Skeletal muscle tissue (tissue), 4 donors: Measurements from ENCODE around the gene ABT1. TPM values are rescaled to one million over a fixed set of nuclear protein-coding genes. Genes with fewer than 3 reads are reported as not detected.
"Not testable (repeated sequence)": the region's sequence is repeated elsewhere in the genome, so short reads cannot be mapped to it uniquely, and the experiment has no call there.

Experiments used
- H3K27ac ChIP-seq: one replicate; pipeline ENCODE4 v1.7.0; 2013; ENCODE audit warnings: mild to moderate bottlenecking, low read depth, low read length, inconsistent platforms
- H3K27me3 ChIP-seq, 3 donors: one replicate each; pipeline ENCODE4 v1.7.0; 2013; ENCODE audit warnings: low read length in 3 of 3; ENCODE audit not compliant: control insufficient read depth in 3 of 3, insufficient read depth in 3 of 3
- H3K36me3 ChIP-seq, 3 donors: one replicate each; pipeline ENCODE4 v1.7.0; 2013; ENCODE audit warnings: low read length in 3 of 3; ENCODE audit not compliant: control insufficient read depth in 3 of 3, insufficient read depth in 3 of 3
- H3K4me1 ChIP-seq, 3 donors: one replicate each; pipeline ENCODE4 v1.7.0; 2013; ENCODE audit warnings: low read length in 3 of 3, mild to moderate bottlenecking in 3 of 3; ENCODE audit not compliant: control insufficient read depth in 3 of 3, insufficient read depth in 3 of 3
- H3K4me3 ChIP-seq, 3 donors: one replicate each; pipeline ENCODE4 v1.7.0; 2013; ENCODE audit warnings: low read length in 3 of 3
- H3K9ac ChIP-seq, 3 donors: one replicate each; pipeline ENCODE4 v1.7.0; 2013; ENCODE audit warnings: low read length in 3 of 3, mild to moderate bottlenecking in 3 of 3, moderate library complexity in 2 of 3, low read depth in 1 of 3
- H3K9me3 ChIP-seq, 3 donors: one replicate each; pipeline ENCODE4 v1.7.0; 2013; ENCODE audit warnings: low read length in 3 of 3; ENCODE audit not compliant: control insufficient read depth in 3 of 3
- total RNA-seq: library from RNA; depleted of rRNA; stranded (reverse); fragments of >200 nt; gene quantifications from one replicate; pipeline ENCODE4 v1.2.3, GENCODE V29; 2014
- donor health status: Osteomylitis.

ABT1 gene
- total RNA-seq = 16.2 TPM

GRCh38 chr6:26596579-26597388 is at the start of gene ABT1:
Gene ABT1, plus strand, starts transcription at chr6:26596953. Its CDS starts 30 bp downstream, at chr6:26596983.
- Histone ChIP-seq H3K4me3 (peak within 1 kb of the TSS; percentile 97 to 100 (median 99)), H3K27me3 (peaks cover 4 to 12% (median 5%) of the 10 kb centered on the region in 3 donors), H3K9me3 (no peaks in the 10 kb centered on the region), H3K27ac (peak within 1 kb of the TSS; percentile 90), H3K36me3 (peaks cover 13 to 22% (median 17%) of the 10 kb centered on the region in 3 donors), H3K9ac (peak within 1 kb of the TSS; percentile 96 to 100 (median 98)), H3K4me1 (peaks cover 10 to 19% (median 17%) of the 10 kb centered on the region in 3 donors)

GRCh38 chr6:26547363-26547762 is 49.4 kb upstream of the ABT1 start:
- not testable (repeated sequence) for H3K27ac ChIP-seq, H3K4me3 ChIP-seq, H3K9me3 ChIP-seq, H3K4me1 ChIP-seq, H3K9ac ChIP-seq, H3K27me3 ChIP-seq
- H3K36me3 ChIP-seq = peaks cover 5 to 11% (median 8%) of the 10 kb centered on the region in 3 donors

GRCh38 chr6:26550250-26550993 is 46.3 kb upstream of the ABT1 start:
- Histone ChIP-seq H3K9me3 (no peaks in the 10 kb centered on the region), H3K27ac (no peak overlapping the region), H3K36me3 (peaks cover 0 to 5% (median 0%) of the 10 kb centered on the region in 3 donors), H3K4me3 (peak overlapping the region; percentile 62 to 72 (median 69)), H3K27me3 (no peaks in the 10 kb centered on the region), H3K9ac (peak overlapping the region in 2 of 3 donors; percentile 8 to 26), H3K4me1 (peaks cover 4 to 10% (median 8%) of the 10 kb centered on the region in 3 donors)

GRCh38 chr6:26552205-26552604 is 44.5 kb upstream of the ABT1 start:
- peaks cover 4 to 10% (median 8%) of the 10 kb centered on the region in 3 donors for H3K4me1 ChIP-seq
- no peak overlapping the region for H3K9ac ChIP-seq
- H3K36me3 ChIP-seq = no peaks in the 10 kb centered on the region
- no peaks in the 10 kb centered on the region for H3K9me3 ChIP-seq
- no peak overlapping the region for H3K4me3 ChIP-seq
- H3K27ac ChIP-seq = no peak overlapping the region
- H3K27me3 ChIP-seq = no peaks in the 10 kb centered on the region

- Histone ChIP-seq H3K9ac (peak overlapping the region in 2 of 3 donors; percentile 47 to 51), H3K27me3 (no peaks in the 10 kb centered on the region), H3K4me1 (peaks cover 4 to 10% (median 8%) of the 10 kb centered on the region in 3 donors), H3K9me3 (no peaks in the 10 kb centered on the region), H3K36me3 (no peaks in the 10 kb centered on the region), H3K4me3 (peak overlapping the region; percentile 71 to 85 (median 73)), H3K27ac (peak overlapping the region; percentile 82)
These were observed 44.0 kb upstream of the ABT1 start for GRCh38 chr6:26552640-26553188.

GRCh38 chr6:26553264-26553634 is 43.5 kb upstream of the ABT1 start:
- peak overlapping the region; percentile 71 to 85 (median 73) for H3K4me3 ChIP-seq
- H3K9ac ChIP-seq = peak overlapping the region; percentile 60 to 72 (median 69)
- H3K4me1 ChIP-seq = peaks cover 4 to 10% (median 8%) of the 10 kb centered on the region in 3 donors
- H3K27ac ChIP-seq = peak overlapping the region; percentile 82
- no peaks in the 10 kb centered on the region for H3K27me3 ChIP-seq
- H3K36me3 ChIP-seq = no peaks in the 10 kb centered on the region
- no peaks in the 10 kb centered on the region for H3K9me3 ChIP-seq

GRCh38 chr6:26553635-26554446 is 42.9 kb upstream of the ABT1 start:
- H3K4me3 ChIP-seq = peak overlapping the region; percentile 71 to 85 (median 73)
- peaks cover 4 to 10% (median 8%) of the 10 kb centered on the region in 3 donors for H3K4me1 ChIP-seq
- no peaks in the 10 kb centered on the region for H3K27me3 ChIP-seq
- no peaks in the 10 kb centered on the region for H3K9me3 ChIP-seq
- peak overlapping the region; percentile 60 to 72 (median 69) for H3K9ac ChIP-seq
- no peaks in the 10 kb centered on the region for H3K36me3 ChIP-seq
- peak overlapping the region; percentile 82 for H3K27ac ChIP-seq

- peak overlapping the region; percentile 1 to 72 (median 52) for H3K9ac ChIP-seq
These were observed 42.4 kb upstream of the ABT1 start for GRCh38 chr6:26554447-26554696.

GRCh38 chr6:26554697-26555504 is 41.9 kb upstream of the ABT1 start:
- Histone ChIP-seq H3K4me1 (peaks cover 4 to 10% (median 8%) of the 10 kb centered on the region in 3 donors), H3K27me3 (no peaks in the 10 kb centered on the region), H3K9me3 (no peaks in the 10 kb centered on the region), H3K36me3 (no peaks in the 10 kb centered on the region), H3K4me3 (peak overlapping the region; percentile 27 to 85 (median 55)), H3K9ac (peak overlapping the region in 1 of 3 donors; percentile 1), H3K27ac (peak overlapping the region; percentile 82)

More at GRCh38 chr6:26554447-26554696, 42.4 kb upstream of the ABT1 start:
- Histone ChIP-seq H3K9me3 (no peaks in the 10 kb centered on the region), H3K27ac (peak overlapping the region; percentile 82), H3K27me3 (no peaks in the 10 kb centered on the region), H3K4me3 (peak overlapping the region; percentile 55 to 85 (median 71)), H3K4me1 (peaks cover 4 to 10% (median 8%) of the 10 kb centered on the region in 3 donors), H3K36me3 (no peaks in the 10 kb centered on the region)
